Stomach (tissue), 4 donors: ENCODE measurements around the gene SBF2.

Experiments used
- CTCF ChIP-seq, 7 experiments: fragments of 450-650 bp in 4 of 7; fragments of 200-600 bp in 3 of 7; sonication (generic) in 3 of 7; IDR thresholded peaks; one replicate each; pipeline ENCODE4 v1.5.1; 2016 to 2019; ENCODE audit warnings: antibody characterized with exemption in 7 of 7, control low read depth in 2 of 7, mild to moderate bottlenecking in 1 of 7
- EP300 ChIP-seq: sonication (generic); formaldehyde crosslinking; IDR thresholded peaks from one replicate; pipeline ENCODE4 v1.6.1; 2017; ENCODE audit warnings: antibody characterized with exemption
- POLR2A ChIP-seq, 4 donors: fragments of 450-650 bp; IDR thresholded peaks; one replicate each; pipeline ENCODE4 v1.6.1; 2016; ENCODE audit warnings: antibody characterized with exemption in 4 of 4, control low read depth in 2 of 4, mild to moderate bottlenecking in 1 of 4, moderate library complexity in 1 of 4
- POLR2AphosphoS5 ChIP-seq, 3 donors: sonication (generic); formaldehyde crosslinking; IDR thresholded peaks; one replicate each; pipeline ENCODE4 v1.6.1; 2016; ENCODE audit warnings: antibody characterized with exemption in 3 of 3

GRCh38 chr11:9962722-9963121 is 331.3 kb downstream of the SBF2 start:
- no peak for TF ChIP-seq POLR2A (IDR thresholded peaks at IDR 0.05)
- no peak for TF ChIP-seq CTCF (IDR thresholded peaks at IDR 0.05)
- no peak for TF ChIP-seq POLR2AphosphoS5 (IDR thresholded peaks at IDR 0.05)
- TF ChIP-seq EP300 = no peak
